ENCODE results near the gene PITPNM2.

PITPNM2 gene

DNA sequence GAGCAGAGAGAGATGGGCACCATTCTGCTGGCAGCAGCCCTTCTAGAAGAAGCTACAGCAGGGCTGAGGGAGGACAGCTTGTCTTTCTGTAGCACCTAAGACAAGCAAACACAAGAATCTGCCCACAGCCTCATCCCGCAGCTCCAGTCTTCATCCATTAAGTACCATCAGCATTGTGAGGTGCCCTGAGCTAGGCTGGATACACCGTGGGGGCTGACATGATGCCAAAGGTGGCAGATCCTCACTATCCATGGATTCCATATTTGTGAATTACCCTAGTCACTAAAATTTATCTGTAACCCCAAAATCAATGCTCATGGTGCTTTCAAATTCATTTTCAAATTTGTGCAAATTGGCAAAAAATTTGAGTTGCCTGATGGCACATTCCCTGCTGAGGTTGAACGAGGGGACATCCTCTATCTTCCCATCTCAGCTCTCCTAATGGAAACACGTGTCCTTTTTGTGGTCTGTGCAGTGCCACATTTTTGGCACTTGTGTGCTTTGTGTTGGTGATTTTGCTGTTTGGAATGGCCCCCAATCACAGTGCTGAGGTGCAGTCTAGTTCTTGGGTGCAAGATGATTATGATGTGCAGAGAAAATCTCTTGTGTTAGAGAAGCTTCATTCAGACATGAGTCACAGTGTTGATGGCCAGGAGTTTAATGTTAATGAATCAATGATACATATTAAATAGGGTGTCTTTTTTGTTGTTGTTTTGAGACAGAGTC lies 7.0 kb downstream of the PITPNM2 start:
- no peak for DNase-seq

DNA sequence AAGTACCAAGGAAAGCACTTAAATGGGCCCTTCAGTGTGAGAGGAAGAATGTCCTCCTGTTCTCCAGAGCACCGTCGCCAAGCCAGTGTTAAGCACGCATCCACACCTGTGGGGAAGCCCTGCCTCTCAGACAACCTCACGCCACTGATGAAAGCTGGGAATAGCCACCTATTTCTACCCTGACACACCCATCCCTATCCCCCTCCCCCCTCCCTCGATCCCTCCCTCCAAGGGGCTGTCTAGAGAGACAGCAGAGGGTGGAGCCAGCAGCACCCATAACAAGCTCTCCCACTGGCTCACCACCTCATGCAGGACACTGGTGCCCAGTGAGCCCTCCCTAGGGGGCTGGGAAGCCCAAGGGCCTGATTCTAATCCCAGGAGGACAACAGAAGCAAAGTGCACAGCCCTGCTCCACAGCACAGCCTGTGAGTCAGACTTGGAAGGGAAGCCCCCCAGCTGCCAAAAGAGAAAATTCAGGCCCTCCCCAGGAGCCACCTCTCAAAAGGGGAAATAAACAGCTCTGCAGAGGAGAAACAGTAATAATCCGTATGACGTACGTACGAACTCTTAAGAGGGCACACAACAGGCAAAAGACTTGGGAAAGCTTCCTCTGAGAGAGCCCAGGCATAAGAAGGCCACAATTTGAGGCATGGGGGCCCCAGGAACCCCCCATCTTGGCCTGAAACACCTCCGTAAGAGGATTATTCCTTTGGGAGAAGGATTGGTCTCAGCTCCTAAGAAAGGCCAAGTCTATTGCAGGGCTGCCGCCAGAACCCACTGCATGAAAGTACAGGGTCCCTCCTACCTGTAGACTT lies 7.8 kb downstream of the PITPNM2 start:
- peak; percentile 53 for DNase-seq

DNA sequence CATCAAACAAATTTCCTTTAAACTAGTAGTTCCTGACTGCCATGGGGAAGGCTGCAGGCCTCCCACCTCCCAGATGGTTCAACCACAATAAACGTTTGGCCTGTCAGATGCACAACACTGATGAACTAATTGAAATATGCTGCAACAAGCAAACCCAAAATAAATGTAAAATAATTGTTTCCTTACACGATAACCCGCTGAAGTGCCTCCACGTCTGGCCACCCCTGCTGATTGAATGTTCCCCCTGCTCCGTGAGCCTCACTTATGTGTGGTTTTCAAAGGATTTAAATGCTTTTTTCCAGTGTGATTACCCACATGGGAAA lies 8.4 kb downstream of the PITPNM2 start:
- no peak for DNase-seq

GRCh38 chr12:123141615-123142517 lies 9.0 kb downstream of the PITPNM2 start:
- DNase-seq: no peak

GRCh38 chr12:123140676-123141614 lies 9.9 kb downstream of the PITPNM2 start:
- DNase-seq: no peak

- no peak for DNase-seq
These were observed 10.8 kb downstream of the PITPNM2 start for GRCh38 chr12:123139926-123140675.

DNA sequence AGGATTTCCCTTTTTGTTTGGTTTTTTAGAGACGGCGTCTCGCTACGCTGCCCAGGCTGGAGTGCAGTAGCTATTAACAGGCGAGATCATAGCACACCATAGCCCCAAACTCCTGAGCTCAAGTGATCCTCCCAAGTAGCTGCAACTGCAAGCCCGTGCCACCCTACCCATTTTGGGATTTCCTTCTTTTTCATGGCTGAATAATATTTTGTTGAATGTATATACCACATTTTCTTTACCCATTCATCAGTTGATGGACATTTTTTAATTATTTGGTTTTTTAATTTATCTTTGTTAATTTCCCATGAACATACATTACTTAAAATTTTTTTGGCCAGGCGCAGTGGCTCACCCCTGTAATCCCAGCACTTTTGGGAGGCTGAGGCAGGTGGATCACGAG lies 15.2 kb downstream of the PITPNM2 start:
- no peak for DNase-seq

GRCh38 chr12:123134826-123135225 lies 16.1 kb downstream of the PITPNM2 start:
- DNase-seq: no peak

DNA sequence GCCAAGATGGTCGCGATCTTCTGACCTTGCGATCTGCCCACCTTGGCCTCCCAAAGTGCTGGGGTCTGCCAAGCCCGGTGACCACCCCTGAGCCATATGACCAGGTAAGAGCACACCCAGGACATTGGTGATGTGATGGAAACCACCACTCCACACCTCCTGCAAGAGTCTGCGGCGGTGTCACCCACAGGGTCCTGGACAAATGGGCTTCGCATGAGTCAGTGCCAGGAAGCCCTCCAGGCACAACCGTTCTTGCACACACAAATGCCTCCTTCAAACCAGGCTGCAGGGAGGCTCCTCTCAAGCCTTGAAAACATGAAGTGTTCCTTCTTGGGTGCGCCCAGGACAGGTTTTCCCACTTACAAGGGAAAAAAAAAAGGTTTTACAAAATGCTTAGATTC lies 16.6 kb downstream of the PITPNM2 start:
- no peak for DNase-seq

DNA sequence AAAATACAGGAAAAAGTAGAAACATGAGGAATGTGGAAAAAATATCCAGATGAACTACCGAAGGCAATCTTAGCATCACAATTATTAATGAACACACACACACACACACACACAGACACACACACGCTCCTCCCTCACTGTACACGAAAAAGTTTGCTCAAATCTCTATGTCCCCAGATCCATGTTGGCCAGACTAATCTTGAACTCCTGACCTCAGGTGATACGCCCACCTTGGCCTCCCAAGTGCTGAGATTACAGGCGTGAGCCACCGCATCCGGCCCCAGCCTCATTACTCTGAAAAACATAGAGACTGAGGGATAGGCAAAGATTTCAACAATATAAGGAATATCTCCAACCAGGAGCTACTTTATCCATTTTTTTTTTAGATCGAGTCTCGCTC lies 17.2 kb downstream of the PITPNM2 start:
- no peak for DNase-seq

- DNase-seq: no peak
These were observed 17.8 kb downstream of the PITPNM2 start for GRCh38 chr12:123132951-123133619.

DNA sequence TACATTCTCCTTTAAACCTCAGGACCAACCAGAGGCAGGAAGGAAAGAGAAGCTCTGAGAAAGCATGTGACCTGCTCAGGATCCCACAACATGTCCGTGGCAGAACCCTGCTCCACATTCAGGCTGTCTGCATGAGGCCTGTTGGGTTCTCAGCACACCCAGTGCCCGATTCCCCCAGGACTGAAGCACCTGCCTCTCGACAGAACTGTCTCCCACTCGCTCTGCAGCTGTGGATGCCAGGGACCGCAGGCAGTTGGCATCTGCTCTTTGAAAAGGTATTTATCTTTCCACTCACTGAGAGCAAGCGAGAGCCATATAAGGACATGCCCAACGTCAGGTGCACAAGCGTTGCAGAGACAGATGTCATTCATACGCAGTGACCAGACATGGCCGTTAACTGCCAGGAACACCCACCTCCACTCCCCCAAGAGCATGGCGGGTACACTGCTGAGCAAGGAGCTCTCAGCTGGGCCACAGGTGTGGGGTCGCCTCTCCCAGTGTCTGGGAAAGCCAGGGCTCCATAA lies 18.9 kb downstream of the PITPNM2 start:
- DNase-seq: no peak

DNA sequence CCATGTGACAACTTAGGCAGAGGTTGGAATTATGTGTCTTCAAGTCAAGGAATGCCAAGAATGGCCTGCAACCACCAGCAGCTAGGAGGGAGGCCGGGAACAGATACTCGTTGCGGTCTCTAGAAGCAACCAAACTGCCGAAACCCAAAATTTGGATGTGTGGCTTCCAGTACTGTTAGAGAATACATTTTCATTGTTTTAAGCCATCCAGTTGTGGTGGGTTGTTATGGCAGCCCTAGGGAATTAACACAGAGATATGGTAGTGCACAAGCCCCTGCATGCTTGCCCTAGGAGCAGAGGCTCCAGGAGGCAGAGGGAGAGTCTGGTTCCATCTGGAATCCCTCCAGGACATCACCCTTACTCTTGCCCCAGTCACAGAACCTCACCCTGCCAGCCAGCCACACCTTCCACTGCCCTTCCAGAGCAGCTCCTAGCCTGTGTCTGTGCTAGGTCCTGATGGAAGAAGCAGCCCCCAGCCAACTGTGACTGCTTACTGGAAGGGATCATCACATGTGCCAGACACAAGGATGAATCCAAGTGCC lies 19.5 kb downstream of the PITPNM2 start:
- DNase-seq: no peak

DNA sequence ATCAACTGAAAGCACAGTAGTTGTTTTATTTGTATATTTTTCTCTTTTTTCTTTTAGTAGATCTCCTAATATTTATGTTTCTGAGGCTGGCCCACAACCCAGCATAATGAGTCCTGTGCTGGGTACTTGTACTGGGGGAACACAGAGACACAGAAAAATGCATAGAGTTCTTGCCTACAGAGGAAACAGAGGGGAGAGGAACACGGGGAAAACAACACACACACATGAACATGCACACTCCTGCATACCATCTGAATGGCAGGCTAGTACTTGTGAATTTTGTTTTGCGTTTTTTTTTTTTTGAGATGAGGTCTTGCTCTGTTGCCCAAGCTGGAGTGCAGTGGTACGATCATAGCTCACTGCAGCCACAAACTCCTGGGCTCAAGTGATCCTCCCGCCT lies 21.3 kb downstream of the PITPNM2 start:
- DNase-seq: no peak

DNA sequence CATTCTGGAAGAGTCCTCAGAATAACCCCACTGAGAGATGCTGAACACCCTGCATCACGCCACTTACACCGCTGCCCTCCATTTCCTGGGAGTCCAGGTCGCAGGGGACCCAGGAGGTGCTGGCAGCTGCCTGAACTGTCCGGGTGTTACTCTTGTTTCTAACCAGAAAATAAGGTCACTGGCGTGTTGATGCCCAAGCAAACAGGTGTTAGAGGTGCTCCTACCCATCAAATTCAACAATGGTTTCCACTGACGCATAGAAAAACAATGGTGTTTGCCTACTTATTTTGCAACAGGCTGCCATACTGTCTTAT lies 23.8 kb downstream of the PITPNM2 start:
- DNase-seq: no peak

- DNase-seq: peak; percentile 40
These were observed 24.4 kb downstream of the PITPNM2 start for GRCh38 chr12:123126294-123127181.

- DNase-seq: no peak
These were observed 28.3 kb downstream of the PITPNM2 start for GRCh38 chr12:123122626-123123025.

DNA sequence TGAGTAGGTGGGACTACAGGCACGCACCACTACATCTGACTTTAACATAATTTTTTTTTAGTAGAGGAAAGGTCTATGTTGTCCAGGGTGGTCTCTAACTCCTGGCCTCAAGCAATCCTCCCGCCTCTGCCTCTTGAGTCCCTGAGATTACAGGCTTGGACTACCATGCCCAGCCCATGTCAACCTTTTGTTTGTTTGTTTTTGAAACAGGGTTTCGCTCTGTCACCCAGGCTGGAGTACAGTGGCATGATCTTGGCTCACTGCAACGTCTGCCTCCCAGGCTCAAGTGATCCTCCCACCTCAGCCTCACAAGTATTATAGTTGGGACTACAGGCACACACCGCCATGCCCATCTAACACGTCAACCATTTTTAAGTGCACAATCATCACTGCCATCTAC lies 29.2 kb downstream of the PITPNM2 start:
- no peak for DNase-seq

DNA sequence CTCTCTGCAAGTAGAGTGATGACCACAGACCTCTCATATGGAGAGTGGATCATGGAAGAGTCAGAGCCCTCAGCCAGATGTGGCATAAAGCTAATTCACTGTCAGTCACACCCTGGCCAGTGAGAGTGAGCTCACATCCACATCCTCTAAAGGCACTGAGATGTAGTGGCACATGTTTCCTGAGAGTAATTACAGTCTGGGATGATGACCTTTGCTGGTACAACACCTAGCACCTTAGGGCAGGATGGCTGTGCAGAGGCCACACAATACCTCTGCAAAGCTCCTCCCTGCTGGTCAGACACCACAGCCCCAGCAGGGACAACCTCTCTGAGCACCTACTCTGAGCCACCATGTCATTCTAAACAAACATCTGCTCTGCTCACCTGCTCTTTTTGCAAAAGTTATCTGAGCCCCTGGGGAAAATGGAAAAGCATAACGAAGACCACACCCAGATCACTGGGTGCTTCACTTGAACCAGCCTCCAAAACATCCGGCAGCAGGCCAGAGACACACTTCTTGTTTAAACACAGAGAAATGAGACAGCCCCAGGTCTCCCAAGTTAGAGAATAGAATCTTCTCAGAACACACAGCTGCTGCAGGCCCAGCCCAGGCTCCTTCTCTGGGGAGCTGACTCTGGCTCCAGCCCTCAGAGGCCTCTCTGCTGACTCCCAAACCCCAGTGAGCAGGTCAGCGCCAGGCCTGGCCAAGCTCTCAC lies 30.3 kb downstream of the PITPNM2 start:
- no peak for DNase-seq

All from GDM1 (cell line).